C4-2B (cell line): Measurements from ENCODE around the gene ZBTB7A.

Experiments
- ZFX ChIP-seq: fragments of 450-650 bp; IDR thresholded peaks from 2 replicates; pipeline ENCODE4 v1.6.1; 2017
- TF ChIP-seq, protein P1 (sequence below): fragments of 450-650 bp; conservative IDR thresholded peaks from 2 replicates; pipeline ENCODE4 v1.5.1; 2017; ENCODE audit warnings: mild to moderate bottlenecking

GRCh38 chr19:4049432-4049831, 17.3 kb downstream of the ZBTB7A start:
- TF ChIP-seq, protein P1, sequence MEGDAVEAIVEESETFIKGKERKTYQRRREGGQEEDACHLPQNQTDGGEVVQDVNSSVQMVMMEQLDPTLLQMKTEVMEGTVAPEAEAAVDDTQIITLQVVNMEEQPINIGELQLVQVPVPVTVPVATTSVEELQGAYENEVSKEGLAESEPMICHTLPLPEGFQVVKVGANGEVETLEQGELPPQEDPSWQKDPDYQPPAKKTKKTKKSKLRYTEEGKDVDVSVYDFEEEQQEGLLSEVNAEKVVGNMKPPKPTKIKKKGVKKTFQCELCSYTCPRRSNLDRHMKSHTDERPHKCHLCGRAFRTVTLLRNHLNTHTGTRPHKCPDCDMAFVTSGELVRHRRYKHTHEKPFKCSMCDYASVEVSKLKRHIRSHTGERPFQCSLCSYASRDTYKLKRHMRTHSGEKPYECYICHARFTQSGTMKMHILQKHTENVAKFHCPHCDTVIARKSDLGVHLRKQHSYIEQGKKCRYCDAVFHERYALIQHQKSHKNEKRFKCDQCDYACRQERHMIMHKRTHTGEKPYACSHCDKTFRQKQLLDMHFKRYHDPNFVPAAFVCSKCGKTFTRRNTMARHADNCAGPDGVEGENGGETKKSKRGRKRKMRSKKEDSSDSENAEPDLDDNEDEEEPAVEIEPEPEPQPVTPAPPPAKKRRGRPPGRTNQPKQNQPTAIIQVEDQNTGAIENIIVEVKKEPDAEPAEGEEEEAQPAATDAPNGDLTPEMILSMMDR: no peak
- TF ChIP-seq ZFX: no peak
